Stimulated activated CD4-positive, alpha-beta T cell treated with anti-CD3 and anti-CD28 coated beads, Interleukin-1b, Interleukin-23, amount 100 ng/mL, for 1 hour (primary cell): ENCODE measurements around the gene CSGALNACT2.

Experiments
- DNase-seq, 2 donors: peaks; one replicate each; pipeline ENCODE4 v3.0.0-alpha.2; 2020; ENCODE audit warnings: low read depth in 2 of 2

CSGALNACT2 gene

DNA sequence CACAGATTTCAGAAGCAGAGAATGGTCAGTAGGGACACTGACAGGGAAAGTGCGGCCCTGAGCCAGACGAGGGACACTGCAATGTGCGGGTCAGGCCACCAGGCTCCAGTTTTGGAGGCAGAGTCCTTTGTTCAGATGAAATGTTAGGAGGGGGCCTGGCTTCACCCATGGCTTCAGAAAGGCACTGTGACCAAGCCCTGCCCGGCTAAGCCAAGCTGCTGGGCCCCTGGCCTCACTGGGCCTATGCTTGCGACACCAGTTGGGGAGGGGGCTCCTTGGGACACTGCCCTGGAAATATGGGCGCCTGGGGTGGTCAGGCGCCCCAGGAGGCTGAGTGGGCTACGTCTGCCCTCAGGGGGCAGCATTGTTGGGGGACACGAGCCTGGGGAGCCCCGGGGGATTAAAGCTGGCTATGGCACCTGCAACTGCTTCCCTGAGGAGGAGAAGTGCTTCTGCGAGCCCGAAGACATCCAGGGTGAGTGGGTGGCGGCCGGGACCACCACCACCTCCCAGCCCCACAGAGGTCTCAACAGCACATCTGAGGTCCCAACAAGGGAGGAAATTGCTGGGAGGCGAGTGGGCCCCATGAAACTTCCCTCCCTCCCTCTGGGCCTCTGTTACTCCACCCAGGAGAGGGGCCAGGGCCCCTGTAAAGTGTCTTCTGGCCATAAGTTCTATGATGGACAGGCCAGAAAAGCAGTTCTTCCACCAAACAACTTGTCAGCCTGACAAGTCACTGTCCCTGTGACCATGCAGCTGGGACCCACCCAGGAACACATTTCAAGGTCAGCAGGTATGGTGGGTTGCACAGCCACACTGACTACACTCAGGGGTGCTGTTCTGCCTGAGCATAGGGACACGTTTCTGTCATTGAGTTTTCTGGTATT is 24.8 kb upstream of the CSGALNACT2 start:
- no peak for DNase-seq

DNA sequence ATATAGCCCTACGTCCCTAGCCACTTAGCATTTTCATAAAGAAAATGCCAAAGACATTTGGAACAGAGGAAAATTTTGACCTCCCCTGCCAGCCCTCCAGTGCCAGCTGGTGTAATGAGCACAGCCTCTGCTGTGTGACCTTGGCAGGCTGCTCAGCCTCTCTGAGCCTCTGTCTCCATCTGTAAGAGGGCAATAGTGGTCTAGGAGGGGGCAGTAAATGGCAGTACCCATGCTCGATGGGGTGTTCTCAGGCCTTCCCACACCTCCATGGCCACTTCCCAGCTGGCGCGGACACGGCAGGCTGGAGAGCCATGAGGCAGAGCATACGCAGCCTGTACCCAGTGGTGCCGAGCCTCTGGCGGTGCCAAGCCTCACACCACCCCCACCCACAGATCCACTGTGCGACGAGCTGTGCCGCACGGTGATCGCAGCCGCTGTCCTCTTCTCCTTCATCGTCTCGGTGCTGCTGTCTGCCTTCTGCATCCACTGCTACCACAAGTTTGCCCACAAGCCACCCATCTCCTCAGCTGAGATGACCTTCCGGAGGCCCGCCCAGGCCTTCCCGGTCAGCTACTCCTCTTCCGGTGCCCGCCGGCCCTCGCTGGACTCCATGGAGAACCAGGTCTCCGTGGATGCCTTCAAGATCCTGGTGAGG is 24.0 kb upstream of the CSGALNACT2 start:
- no peak for DNase-seq

DNA sequence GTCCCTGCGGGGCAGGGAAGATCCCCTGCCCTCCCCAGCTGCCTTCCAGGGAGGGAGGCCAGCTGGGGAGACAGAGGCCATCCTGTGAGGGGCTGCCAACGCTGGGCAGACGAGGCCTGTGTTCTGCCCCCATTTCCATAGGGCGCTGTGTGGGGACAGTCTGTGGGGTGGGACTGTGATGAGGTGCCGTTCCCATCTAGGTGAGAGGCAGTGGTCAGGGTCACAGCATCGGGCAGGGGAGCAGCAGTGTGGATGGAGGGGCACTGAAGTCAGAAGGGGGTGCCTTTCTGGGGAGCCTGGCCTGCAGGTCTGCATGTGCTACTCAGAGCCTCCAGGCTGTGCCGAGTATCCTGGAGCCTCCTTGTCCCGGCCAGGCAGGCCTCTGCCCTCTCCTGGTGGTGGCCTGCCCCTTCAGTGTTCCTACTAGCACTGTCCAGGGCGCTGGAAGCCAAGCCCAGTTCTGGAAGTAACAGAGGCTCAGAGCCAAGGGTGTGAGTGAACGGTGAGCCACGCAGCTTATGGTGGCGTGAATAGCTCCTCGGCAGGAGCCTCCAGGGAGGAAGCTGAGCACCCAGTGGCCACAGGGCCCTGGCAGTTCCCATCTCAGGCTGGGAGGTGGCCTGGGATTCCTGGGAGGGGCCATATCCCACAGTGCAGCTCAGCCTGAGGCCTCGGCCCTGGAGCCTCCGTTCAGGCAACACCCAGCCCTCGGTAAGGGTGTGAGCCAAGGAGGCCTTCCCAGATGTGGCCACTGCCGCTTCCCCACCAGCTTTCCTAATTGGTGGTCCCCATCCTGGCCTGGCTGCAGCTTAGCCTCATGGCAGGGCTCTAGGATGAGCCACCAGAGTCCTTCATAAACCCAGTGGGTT is 23.3 kb upstream of the CSGALNACT2 start:
- DNase-seq = no peak

DNA sequence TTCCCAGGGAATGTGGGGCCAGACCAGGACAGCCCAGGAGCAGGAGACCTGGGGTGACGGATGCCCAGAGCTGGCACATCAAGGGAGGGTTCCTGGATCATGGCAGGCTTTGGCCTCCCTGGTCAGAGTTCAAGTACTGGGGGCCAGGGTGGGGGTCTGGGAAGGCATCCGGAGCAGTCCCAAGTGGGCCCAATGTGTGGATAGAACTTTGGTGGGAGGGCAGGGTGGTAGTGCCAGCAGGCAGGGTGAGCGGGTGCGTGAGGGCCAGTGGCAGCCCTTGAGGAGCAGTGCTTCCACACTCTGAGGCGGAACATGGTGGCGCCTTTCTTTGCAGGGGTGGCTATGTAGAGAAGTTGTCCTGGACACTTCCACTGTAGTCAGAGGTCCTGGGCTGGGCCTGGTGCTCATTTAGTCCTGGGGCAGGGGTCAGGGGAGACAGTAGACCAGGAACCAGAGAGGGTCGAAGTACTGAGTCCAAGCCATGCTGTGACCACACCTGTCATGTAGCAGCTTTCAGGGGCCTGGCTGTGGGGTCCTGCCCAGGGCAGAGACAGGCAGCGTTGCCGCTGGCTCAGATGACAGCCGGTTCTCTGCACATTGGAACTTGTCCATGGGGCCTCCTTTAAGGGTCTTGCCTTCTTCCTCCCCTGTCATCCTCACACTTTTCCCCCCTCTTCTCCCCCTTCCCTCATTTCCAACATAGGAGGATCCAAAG is 22.2 kb upstream of the CSGALNACT2 start:
- DNase-seq = no peak

DNA sequence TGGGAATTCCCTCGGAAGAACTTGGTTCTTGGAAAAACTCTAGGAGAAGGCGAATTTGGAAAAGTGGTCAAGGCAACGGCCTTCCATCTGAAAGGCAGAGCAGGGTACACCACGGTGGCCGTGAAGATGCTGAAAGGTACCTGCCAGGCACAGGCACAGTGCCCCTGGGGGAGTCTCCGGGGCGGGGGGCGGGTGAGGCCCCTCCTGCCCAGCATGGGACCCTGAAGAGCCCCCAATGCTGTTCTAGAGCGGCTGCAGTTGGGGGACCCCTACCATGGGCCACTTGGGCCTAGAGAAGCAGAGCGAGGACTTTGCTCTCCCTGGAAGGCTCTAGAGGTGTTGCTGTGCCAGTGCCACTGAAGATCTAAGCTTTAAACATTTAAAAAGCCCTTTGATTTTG is 21.6 kb upstream of the CSGALNACT2 start:
- no peak for DNase-seq

DNA sequence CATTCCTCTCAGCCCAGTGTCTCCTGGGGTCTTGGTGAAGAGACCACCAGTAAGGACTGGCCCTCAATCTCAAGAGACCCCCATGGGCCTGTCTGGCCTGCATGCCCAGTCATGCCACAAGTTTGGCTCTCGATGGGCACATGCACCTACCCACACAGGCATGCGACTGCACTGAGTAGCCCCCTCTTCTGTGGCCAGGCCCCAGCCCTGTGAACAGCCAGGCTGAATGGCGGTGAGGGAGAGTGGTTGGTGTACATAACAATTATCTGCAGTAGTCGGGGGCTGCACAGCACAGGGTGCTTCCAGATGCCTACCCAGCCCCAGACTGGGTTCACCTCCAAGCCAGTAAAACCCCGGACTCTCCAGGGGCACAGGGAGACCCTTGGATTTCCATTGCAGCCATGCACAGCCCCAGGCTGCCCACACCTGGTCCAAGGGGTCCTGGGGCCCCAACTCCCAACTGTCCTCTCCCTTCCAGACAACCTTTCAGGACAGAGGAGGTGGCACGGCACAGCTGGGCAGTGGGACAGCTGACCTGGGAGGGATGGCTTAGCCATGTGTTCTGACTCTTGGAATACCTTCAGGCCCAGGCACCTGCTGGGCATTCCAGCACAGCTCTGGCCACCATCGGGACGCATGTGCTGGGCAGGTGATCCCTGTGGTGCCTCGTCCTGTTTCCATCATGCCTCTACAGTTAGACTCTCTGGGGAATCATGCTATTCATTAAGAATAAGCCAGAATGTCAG is 21.0 kb upstream of the CSGALNACT2 start:
- DNase-seq = no peak

DNA sequence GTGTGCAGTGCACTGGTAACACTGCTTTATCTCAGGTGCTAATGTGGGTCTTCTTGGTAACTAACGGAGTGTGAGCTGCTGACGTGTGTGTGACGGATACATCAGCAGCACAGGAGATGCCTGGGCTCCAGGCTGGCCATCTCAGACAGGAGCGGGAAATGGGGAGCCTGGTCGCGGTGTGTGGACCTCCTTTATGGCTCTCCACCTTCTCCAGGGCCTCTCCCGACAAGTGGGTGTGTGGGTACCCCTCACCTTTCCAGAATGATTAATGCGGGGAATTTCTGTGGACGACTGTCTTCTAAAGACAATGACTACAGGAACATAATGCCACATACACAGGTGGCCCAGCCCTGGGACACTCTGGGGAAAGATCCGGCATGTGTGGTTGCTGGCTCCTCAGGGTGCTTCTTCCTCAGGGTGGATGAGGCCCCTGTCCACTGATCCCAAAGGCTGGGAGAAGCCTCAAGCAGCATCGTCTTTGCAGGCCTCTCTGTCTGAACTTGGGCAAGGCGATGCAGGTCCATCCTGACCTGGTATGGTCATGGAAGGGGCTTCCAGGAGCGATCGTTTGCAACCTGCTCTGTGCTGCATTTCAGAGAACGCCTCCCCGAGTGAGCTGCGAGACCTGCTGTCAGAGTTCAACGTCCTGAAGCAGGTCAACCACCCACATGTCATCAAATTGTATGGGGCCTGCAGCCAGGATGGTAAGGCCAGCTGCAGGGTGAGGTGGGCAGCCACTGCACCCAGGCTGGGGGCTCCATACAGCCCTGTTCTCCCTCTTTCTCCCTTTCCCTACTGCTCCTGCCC is 20.3 kb upstream of the CSGALNACT2 start:
- DNase-seq = no peak

DNA sequence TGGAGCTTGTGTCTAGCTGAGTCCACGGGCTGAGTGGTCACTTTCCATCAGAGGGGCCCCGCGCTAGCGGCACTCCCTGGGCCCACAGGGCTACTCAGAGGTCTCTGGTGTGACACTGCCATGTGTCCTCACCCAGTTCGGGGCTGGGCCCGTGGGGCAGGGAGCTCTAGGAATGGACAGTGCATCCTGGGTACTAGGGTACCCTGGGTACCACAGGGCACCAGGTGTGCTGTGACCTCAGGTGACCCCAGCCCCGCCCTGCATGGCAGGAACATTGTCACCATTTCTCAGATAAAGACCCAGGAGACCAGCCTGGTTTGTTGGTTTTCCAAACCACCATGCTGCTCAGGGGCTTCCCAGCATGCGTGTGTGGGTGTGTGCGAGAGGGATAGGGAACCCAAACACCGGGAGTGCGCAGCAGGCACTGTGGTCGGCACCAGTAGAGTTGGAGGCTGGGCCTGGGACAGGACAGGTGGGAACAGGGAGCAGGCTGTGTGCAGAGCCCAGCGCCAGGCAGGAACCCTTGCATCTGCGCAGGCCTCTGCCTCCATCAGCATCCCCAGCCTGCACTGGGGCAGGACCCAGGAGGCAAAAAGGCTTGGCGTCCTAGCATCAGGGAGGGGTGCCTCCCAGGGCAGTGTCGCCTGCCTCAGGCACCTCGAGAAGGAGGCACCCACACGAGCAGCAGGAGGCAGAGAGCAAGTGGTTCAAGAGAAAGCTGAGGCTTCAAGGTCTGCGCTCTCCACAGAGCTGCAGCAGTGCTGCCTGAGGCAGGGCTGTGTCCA is 19.4 kb upstream of the CSGALNACT2 start:
- no peak for DNase-seq

DNA sequence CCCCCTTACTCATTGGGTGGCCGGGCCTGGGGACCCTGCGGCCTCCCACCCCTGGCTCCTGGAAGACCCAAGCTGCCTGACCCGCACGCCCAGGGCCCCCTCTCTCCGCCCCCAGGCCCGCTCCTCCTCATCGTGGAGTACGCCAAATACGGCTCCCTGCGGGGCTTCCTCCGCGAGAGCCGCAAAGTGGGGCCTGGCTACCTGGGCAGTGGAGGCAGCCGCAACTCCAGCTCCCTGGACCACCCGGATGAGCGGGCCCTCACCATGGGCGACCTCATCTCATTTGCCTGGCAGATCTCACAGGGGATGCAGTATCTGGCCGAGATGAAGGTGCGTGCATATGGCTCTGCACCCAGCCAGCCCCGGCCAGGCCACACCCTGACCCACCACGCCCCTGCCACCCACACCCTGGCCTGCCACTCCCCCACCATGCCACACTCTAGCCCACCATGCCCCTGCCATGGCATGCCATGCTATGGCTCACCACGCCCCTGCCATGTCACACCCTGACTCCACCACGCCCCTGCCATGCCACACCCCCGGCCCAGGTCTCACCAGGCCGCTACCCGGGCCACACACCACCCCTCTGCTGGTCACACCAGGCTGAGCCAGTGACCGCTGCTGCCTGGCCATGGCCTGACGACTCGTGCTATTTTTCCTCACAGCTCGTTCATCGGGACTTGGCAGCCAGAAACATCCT is 18.7 kb upstream of the CSGALNACT2 start:
- DNase-seq = no peak

DNA sequence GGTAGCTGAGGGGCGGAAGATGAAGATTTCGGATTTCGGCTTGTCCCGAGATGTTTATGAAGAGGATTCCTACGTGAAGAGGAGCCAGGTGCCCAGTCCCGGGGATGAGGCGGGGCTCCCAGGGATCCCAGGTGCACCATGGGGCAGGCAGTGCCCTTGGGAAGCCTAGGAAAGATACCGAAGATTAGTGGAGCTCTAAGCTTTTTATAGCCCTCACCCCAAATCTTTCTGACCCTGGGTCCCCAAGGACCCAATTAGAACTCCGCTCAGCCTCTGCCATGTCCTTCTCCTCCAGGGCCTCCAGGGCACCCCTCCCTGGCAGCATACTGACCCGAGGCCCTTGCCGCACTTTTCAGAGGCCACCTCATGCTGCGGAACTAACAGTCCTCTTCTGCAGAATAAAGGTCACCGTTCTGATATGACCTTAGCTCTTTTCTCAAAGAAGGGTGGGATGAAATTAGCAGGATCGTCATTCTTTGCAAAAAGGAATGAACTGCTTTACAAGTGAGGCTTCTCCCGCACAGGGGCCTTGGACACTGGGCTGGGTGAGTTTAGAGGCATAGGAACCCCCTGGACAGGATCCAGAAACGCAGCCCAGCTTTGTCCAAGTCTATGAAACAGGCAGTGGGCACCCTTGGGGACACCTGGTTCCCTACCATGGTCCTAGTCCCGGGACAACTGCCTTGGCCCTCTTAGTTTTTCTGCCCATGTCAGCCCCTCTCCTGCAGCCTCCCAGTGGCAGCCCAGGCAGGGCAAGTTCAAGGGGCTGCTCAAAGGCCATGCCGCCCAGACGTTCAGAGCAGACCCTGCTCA is 17.9 kb upstream of the CSGALNACT2 start:
- no peak for DNase-seq

DNA sequence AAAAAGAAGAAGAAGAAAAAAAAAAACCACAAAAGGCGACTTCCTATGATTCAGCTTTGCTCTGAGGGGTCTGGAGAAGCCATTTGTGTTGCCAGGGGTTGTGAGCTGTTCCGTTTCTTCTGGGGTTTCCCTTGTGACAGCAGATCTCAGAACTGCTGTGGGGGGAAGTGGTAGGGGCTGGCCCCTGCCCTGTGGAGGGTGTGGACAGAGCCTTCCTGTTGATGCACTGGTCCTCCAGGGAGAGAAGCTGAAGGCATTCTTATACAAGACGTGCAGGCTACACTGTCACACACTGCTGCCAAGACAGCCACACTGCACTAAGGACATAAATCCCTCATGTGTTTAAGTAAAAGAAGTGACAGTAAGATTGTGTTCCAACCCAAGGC is 17.3 kb upstream of the CSGALNACT2 start:
- no peak for DNase-seq

DNA sequence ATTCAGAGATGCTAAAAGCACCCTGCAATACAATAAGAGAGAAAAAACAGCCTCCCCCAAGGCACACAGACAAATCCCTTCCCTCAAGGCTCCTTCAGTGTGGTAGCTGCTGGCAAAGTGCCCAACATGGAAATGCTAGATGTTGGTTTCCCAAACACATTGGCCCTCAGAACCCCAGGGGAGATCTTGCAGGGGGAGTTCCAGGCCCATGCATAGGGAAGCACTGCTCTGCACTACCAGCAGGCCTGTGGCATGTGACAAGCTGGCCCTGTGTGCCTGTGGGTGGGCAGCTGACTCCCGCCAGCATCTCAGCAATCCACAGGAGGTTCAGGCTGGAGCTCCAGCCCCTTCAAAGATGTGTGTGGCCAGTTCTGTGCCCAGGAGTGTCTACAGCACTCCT is 16.8 kb upstream of the CSGALNACT2 start:
- no peak for DNase-seq

DNA sequence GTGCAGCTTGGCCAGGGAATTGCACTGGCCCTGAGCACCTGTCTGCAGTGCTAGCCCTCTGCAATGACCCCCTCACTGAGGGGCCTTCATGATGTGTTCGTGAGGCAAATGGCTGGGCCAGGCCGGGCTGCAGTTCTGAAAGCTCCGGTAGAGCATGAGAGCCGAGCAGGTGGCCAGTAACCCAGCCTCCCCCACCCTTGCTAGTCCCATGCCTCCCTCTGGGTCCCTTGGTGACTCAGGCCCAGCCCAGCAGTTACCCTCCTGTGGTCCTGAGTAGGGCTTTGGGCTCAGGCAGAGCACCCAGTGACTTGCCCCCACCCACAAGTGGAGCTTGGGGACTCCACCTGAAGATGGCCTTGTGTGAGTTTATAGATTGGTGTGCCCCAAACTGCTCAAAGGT is 16.1 kb upstream of the CSGALNACT2 start:
- DNase-seq = no peak

DNA sequence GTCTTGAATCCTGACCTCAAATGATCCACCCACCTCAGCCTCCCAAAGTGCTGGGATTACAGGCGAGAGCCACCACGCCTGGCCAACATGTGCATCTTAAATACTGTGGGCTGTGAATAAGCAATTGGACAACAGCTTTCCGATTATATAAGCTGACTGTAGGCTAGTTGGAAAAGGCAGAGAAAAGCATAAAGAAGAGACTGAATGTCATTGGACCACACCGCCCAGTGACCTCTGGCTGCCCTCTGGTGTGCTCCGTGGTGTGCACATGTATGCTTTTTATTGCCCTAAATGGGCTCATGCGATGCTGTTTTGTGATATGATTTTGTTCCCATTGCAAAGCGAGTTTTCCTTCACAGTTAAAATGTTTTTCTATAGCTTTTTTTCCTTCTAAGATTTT is 15.4 kb upstream of the CSGALNACT2 start:
- DNase-seq = no peak

DNA sequence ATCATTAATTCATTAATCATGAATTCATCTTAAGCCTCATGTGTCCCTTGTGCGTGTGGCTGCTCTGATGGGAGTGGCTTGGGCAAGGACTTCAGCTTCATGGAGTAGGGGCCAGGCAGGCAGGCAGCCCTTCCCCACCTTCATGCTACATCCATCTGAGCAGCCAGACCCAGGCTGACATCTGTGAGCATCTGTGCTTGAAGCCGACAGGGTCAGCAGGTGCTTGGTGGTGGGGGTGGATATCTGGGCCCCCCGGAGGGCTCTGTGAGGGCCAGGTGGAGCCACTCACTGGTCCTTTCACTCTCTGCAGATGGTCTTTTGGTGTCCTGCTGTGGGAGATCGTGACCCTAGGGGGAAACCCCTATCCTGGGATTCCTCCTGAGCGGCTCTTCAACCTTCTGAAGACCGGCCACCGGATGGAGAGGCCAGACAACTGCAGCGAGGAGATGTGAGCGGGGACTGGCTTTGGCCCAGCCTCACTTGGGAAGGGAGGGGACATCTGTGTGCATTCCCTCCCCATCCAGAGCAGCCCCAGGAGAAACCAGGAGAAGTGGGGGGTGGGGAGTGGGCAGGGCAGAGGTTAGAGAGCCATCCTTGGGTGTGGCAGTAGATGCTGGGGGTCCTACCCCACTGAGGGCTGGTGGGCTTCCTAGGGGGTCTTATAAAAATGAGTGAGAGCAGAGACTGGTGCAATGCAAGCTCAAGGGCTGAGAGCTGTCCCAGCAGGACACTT is 14.7 kb upstream of the CSGALNACT2 start:
- no peak for DNase-seq

DNA sequence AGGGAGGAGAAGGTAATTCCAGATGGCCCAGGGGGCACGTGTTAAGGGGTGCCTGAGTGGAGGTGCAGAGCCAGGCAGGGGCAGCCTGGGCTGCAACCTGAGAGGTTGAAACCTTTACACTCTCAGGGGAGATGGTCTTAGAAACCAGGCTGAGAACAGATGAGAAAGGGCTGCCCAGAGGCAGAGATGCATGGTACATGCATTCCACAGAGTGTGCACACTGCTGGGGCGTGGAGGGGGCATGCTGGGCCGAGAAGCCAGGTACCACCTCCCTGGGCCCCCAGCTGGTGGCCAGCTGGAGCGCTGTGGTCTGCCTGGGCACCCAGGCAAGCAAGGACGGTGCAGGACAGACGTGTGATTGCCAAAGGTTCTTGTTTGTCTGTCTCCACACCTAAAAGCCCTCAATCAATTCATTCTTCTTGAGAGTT is 14.1 kb upstream of the CSGALNACT2 start:
- DNase-seq = no peak
